Endodermal cell (in vitro differentiated cells): Measurements from ENCODE around the gene CRHR2. TPM values are rescaled to one million over a fixed set of nuclear protein-coding genes. Genes with fewer than 3 reads are reported as not detected.

Source experiments
- DNase-seq: peaks from one replicate; pipeline ENCODE4 v3.0.0-alpha.2; 2017
- H3K27ac ChIP-seq: 2 replicates; pipeline ENCODE4 v1.5.1; 2013; ENCODE audit warnings: mild to moderate bottlenecking, low read depth, low read length, moderate library complexity
- H3K27me3 ChIP-seq: 2 replicates; pipeline ENCODE4 v1.6.1; 2013; ENCODE audit warnings: mild to moderate bottlenecking, low read length, moderate library complexity; ENCODE audit not compliant: insufficient read depth, control insufficient read depth, poor library complexity, severe bottlenecking
- H3K36me3 ChIP-seq: 2 replicates; pipeline ENCODE4 v1.7.0; 2013; ENCODE audit warnings: mild to moderate bottlenecking, low read length, moderate library complexity; ENCODE audit not compliant: control insufficient read depth, insufficient read depth
- H3K4me1 ChIP-seq: one replicate; pipeline ENCODE4 v1.7.0; 2013; ENCODE audit warnings: low read length; ENCODE audit not compliant: control insufficient read depth, insufficient read depth
- H3K4me3 ChIP-seq: 2 replicates; pipeline ENCODE4 v1.5.1; 2013; ENCODE audit warnings: mild to moderate bottlenecking, low read length, moderate library complexity
- H3K9ac ChIP-seq: 2 replicates; pipeline ENCODE4 v1.6.1; 2013; ENCODE audit warnings: mild to moderate bottlenecking, low read length, moderate library complexity; ENCODE audit not compliant: poor library complexity, severe bottlenecking; ENCODE audit errors: extremely low read depth
- H3K9me3 ChIP-seq: 2 replicates; pipeline ENCODE4 v1.6.1; 2013; ENCODE audit warnings: mild to moderate bottlenecking, low read length, moderate library complexity; ENCODE audit not compliant: control insufficient read depth
- H3K27ac Mint-ChIP-seq: 2 replicates; pipeline ENCODE4 v1.8.0; 2020; ENCODE audit warnings: mixed read lengths
- H3K27me3 Mint-ChIP-seq: 2 replicates; pipeline ENCODE4 v1.8.0; 2021; ENCODE audit warnings: mild to moderate bottlenecking, mixed read lengths; ENCODE audit not compliant: insufficient read depth
- H3K36me3 Mint-ChIP-seq: 2 replicates; pipeline ENCODE4 v1.8.0; 2020; ENCODE audit warnings: low read depth, mixed read lengths
- H3K4me1 Mint-ChIP-seq: 2 replicates; pipeline ENCODE4 v1.8.0; 2020; ENCODE audit warnings: mixed read lengths
- H3K4me3 Mint-ChIP-seq: 2 replicates; pipeline ENCODE4 v1.8.0; 2020; ENCODE audit warnings: mild to moderate bottlenecking, moderate library complexity, mixed read lengths
- H3K9me3 Mint-ChIP-seq: 2 replicates; pipeline ENCODE4 v1.8.0; 2020; ENCODE audit warnings: mild to moderate bottlenecking, mixed read lengths
- WGBS, 2 experiments: methylation state at CpG; one replicate each; pipeline versions ENCODE4 v1.1.5 to v1.1.7; 2013; ENCODE audit warnings: missing lambda C conversion rate in 2 of 2, mixed read lengths in 1 of 2; ENCODE audit not compliant: insufficient coverage in 1 of 2, insufficient read length in 1 of 2; 5-methylcytosine and 5-hydroxymethylcytosine counted together
- total RNA-seq, 2 donors: library from RNA; stranded (reverse); fragmentation: NEBNext Ultra II Directional in 1 of 2; extraction: Animal tissue kit (Norgen Biotek cat#: 25700) in 1 of 2; gene quantifications; 2 replicates in 1 of 2; 3 replicates in 1 of 2; pipeline ENCODE4 v1.2.1, GENCODE V29; 2021
- TF ChIP-seq, protein P1 (sequence below): fragments of 200-600 bp; sonication (generic); conservative IDR thresholded peaks from 2 replicates; pipeline ENCODE4 v1.5.0; 2021; ENCODE audit warnings: antibody characterized with exemption, mild to moderate bottlenecking

CRHR2 gene
- total RNA-seq, 2 donors from 2014 or later: not detected

DNA sequence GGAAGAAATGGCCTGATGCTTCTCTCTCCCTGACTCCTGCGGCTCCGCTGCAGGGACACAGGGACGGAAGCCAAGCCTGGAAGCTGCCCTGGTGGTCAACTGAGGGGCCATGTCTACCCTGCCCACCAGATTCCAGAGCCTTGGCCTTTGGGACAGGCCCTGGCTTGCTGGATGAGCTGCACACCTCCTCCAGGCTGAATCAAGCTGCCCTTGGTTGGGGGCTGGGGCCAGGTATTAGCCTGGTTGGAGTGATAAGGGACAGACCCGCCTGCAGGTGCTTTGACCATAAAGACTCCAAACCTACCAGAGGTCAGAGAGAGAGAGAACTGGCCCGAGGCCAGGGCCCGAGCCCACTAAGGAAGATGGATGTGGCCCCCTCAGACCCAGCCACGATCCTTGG is 30.1 kb downstream of the CRHR2 start:
- Histone ChIP-seq H3K9ac (no peak overlapping the region), H3K27ac (no peak overlapping the region), H3K9me3 (no peaks in the 10 kb centered on the region), H3K36me3 (no peaks in the 10 kb centered on the region), H3K27me3 (no peaks in the 10 kb centered on the region), H3K4me1 (no peaks in the 10 kb centered on the region), H3K4me3 (no peak overlapping the region)
- no peak for DNase-seq
- Mint-ChIP-seq H3K36me3 (peaks cover 4% of the 10 kb centered on the region), H3K27ac (no peak overlapping the region), H3K9me3 (no peaks in the 10 kb centered on the region), H3K27me3 (no peaks in the 10 kb centered on the region), H3K4me1 (peaks cover 5% of the 10 kb centered on the region), H3K4me3 (no peak overlapping the region)
- WGBS, 2 experiments: 91 to 100% methylated on average over 2 to 7 of the region's 7 CpGs
- TF ChIP-seq, protein P1, sequence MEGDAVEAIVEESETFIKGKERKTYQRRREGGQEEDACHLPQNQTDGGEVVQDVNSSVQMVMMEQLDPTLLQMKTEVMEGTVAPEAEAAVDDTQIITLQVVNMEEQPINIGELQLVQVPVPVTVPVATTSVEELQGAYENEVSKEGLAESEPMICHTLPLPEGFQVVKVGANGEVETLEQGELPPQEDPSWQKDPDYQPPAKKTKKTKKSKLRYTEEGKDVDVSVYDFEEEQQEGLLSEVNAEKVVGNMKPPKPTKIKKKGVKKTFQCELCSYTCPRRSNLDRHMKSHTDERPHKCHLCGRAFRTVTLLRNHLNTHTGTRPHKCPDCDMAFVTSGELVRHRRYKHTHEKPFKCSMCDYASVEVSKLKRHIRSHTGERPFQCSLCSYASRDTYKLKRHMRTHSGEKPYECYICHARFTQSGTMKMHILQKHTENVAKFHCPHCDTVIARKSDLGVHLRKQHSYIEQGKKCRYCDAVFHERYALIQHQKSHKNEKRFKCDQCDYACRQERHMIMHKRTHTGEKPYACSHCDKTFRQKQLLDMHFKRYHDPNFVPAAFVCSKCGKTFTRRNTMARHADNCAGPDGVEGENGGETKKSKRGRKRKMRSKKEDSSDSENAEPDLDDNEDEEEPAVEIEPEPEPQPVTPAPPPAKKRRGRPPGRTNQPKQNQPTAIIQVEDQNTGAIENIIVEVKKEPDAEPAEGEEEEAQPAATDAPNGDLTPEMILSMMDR: no peak

DNA sequence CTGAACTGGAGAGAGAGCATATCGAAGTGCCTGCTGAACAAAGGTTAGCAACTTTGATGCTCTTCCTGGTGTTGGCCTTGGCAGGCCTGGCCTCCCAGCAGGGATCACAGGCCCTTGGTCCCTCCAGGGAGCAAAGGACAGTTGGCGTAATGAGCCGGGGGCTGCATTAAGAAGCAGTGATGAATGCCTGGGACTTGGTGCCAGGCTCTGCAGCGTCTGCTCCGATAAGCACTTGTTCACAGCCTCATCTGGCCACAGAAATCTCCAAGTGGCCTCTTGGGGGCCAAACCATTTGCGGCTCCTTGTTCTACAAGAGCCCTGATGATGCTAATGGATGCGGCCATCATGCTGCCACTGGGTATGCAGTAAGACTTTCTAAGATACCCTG is 31.8 kb downstream of the CRHR2 start:
- Mint-ChIP-seq H3K36me3 (peaks cover 14% of the 10 kb centered on the region), H3K27me3 (no peaks in the 10 kb centered on the region), H3K4me3 (no peak overlapping the region), H3K9me3 (no peaks in the 10 kb centered on the region), H3K4me1 (peaks cover 8% of the 10 kb centered on the region), H3K27ac (no peak overlapping the region)
- 88 to 91% methylated on average over 5 to 7 of the region's 7 CpGs for WGBS, 2 experiments
- Histone ChIP-seq H3K27ac (no peak overlapping the region), H3K27me3 (no peaks in the 10 kb centered on the region), H3K9ac (no peak overlapping the region), H3K9me3 (no peaks in the 10 kb centered on the region), H3K4me3 (no peak overlapping the region), H3K4me1 (no peaks in the 10 kb centered on the region), H3K36me3 (peaks cover 3% of the 10 kb centered on the region)
- TF ChIP-seq, protein P1: peak; percentile 37
- peak; percentile 71 for DNase-seq

GRCh38 chr7:30649717-30650420 is 32.4 kb downstream of the CRHR2 start:
- peaks cover 8% of the 10 kb centered on the region for H3K4me1 Mint-ChIP-seq
- no peaks in the 10 kb centered on the region for H3K27me3 Mint-ChIP-seq
- Histone ChIP-seq H3K4me1 (no peaks in the 10 kb centered on the region), H3K27me3 (no peaks in the 10 kb centered on the region), H3K9ac (no peak overlapping the region), H3K27ac (no peak overlapping the region), H3K4me3 (no peak overlapping the region), H3K36me3 (peaks cover 8% of the 10 kb centered on the region), H3K9me3 (no peaks in the 10 kb centered on the region)
- H3K4me3 Mint-ChIP-seq: no peak overlapping the region
- TF ChIP-seq, protein P1: no peak
- 89 to 90% methylated on average over 6 to 13 of the region's 13 CpGs for WGBS, 2 experiments
- no peak overlapping the region for H3K27ac Mint-ChIP-seq
- DNase-seq: peak; percentile 50
- H3K36me3 Mint-ChIP-seq: peaks cover 20% of the 10 kb centered on the region
- H3K9me3 Mint-ChIP-seq: no peaks in the 10 kb centered on the region
